GM23338 (cell line): ENCODE results near the gene SIGLEC9. TPM values are rescaled to one million over a fixed set of nuclear protein-coding genes. Genes with fewer than 3 reads are reported as not detected.
A peak's percentile ranks its signal among the peaks of the same experiment; 100 is the strongest.

Experiments
- ATAC-seq: fragments of 200-7000 bp; cut with Tn5 transposase; 3 replicates; pipeline ENCODE4 v1.9.1; 2020
- DNase-seq: peaks from one replicate; pipeline ENCODE4 v3.0.0-alpha.2; 2015; ENCODE audit warnings: low spot score
- H2AFZ ChIP-seq: fragments of 200-600 bp; sonication (generic); 2 replicates; pipeline ENCODE4 v1.8.0; 2016; ENCODE audit warnings: antibody characterized with exemption, mild to moderate bottlenecking, moderate library complexity
- H3F3A ChIP-seq: fragments of 200-600 bp; sonication (generic); replicated peaks from 2 replicates; pipeline ENCODE4 v1.8.0; 2017; ENCODE audit warnings: antibody characterized with exemption, mixed run types, low read depth
- H3K27ac ChIP-seq: fragments of 200-600 bp; sonication (generic); 2 replicates; pipeline ENCODE4 v1.6.1; 2016; ENCODE audit warnings: low read depth
- H3K27me3 ChIP-seq: fragments of 200-600 bp; sonication (generic); 2 replicates; pipeline ENCODE4 v1.8.0; 2016; ENCODE audit warnings: mild to moderate bottlenecking, mixed run types, moderate library complexity; ENCODE audit not compliant: insufficient read depth
- H3K36me3 ChIP-seq: fragments of 200-600 bp; sonication (generic); 2 replicates; pipeline ENCODE4 v1.8.0; 2016; ENCODE audit warnings: mild to moderate bottlenecking; ENCODE audit not compliant: insufficient read depth
- H3K4me1 ChIP-seq: fragments of 200-600 bp; sonication (generic); 2 replicates; pipeline ENCODE4 v1.8.0; 2016; ENCODE audit warnings: mild to moderate bottlenecking, moderate library complexity; ENCODE audit not compliant: insufficient read depth
- H3K4me2 ChIP-seq: fragments of 200-600 bp; sonication (generic); 2 replicates; pipeline ENCODE4 v1.7.1; 2017; ENCODE audit warnings: mixed run types
- H3K4me3 ChIP-seq: fragments of 200-600 bp; sonication (generic); 2 replicates; pipeline ENCODE4 v1.6.1; 2016; ENCODE audit warnings: mixed run types
- H3K79me2 ChIP-seq: fragments of 200-600 bp; sonication (generic); replicated peaks from 2 replicates; pipeline ENCODE4 v1.8.0; 2017; ENCODE audit warnings: mild to moderate bottlenecking; ENCODE audit not compliant: insufficient read depth
- H3K9me2 ChIP-seq: fragments of 200-600 bp; sonication (generic); 2 replicates; pipeline ENCODE4 v1.8.0; 2017; ENCODE audit not compliant: insufficient read depth
- H4K20me1 ChIP-seq: fragments of 200-600 bp; sonication (generic); replicated peaks from 2 replicates; pipeline ENCODE4 v1.8.0; 2017; ENCODE audit warnings: mild to moderate bottlenecking; ENCODE audit not compliant: insufficient read depth
- H3K27ac Mint-ChIP-seq: 2 replicates; pipeline ENCODE4 v1.8.0; 2020; ENCODE audit warnings: inconsistent platforms, mild to moderate bottlenecking, moderate library complexity, mixed read lengths
- H3K27me3 Mint-ChIP-seq: 3 replicates; pipeline ENCODE4 v1.8.0; 2022; ENCODE audit warnings: low read depth, mild to moderate bottlenecking, moderate library complexity, mixed read lengths, inconsistent platforms; ENCODE audit not compliant: insufficient read depth, poor library complexity
- H3K36me3 Mint-ChIP-seq: 3 replicates; pipeline ENCODE4 v1.8.0; 2021; ENCODE audit warnings: low read depth, mild to moderate bottlenecking, inconsistent platforms, moderate library complexity, mixed read lengths
- H3K4me1 Mint-ChIP-seq: 3 replicates; pipeline ENCODE4 v1.8.0; 2020; ENCODE audit warnings: mild to moderate bottlenecking, inconsistent platforms, mixed read lengths
- H3K4me3 Mint-ChIP-seq: 3 replicates; pipeline ENCODE4 v1.8.0; 2021; ENCODE audit warnings: moderate library complexity, mild to moderate bottlenecking, inconsistent platforms, mixed read lengths
- H3K9me3 Mint-ChIP-seq: 3 replicates; pipeline ENCODE4 v1.8.0; 2020; ENCODE audit warnings: moderate library complexity, mild to moderate bottlenecking, inconsistent platforms, mixed read lengths
- CREB1 ChIP-seq: fragments of 250-450 bp; sonication (Bioruptor Pico); IDR thresholded peaks from 2 replicates; pipeline ENCODE4 v1.5.0; 2020; ENCODE audit warnings: low read depth, mild to moderate bottlenecking, moderate library complexity
- CTCF ChIP-seq, 2 experiments: fragments of 200-600 bp in 1 of 2; sonication (generic) in 1 of 2; conservative IDR thresholded peaks; 2 replicates each; pipeline versions ENCODE4 v1.5.1 to v1.6.1; 2016 to 2017; ENCODE audit warnings: antibody characterized with exemption in 2 of 2, low read depth in 2 of 2, mild to moderate bottlenecking in 2 of 2, moderate library complexity in 1 of 2
- EZH2 ChIP-seq: fragments of 200-600 bp; sonication (generic); IDR thresholded peaks from one replicate; pipeline ENCODE4 v1.8.0; 2017; ENCODE audit warnings: antibody characterized with exemption, mild to moderate bottlenecking, low read depth; ENCODE audit not compliant: unreplicated experiment
- EZH2phosphoT487 ChIP-seq: fragments of 200-600 bp; sonication (generic); IDR thresholded peaks from one replicate; pipeline ENCODE4 v1.8.1; 2018; ENCODE audit warnings: antibody characterized with exemption; ENCODE audit not compliant: unreplicated experiment
- STAT1 ChIP-seq: IDR thresholded peaks from one replicate; pipeline ENCODE4 v1.6.1; 2016; ENCODE audit warnings: antibody characterized with exemption; ENCODE audit not compliant: unreplicated experiment
- ZNF114 ChIP-seq: fragments of 250-450 bp; sonication (Bioruptor Pico); IDR thresholded peaks from 2 replicates; pipeline ENCODE4 v1.5.0; 2020; ENCODE audit warnings: mild to moderate bottlenecking, moderate library complexity
- polyA plus RNA-seq: library from polyadenylated mRNA; unstranded; fragments of >200 nt; fragmentation: Nextera tagmentation; extraction: Ambion mirVana; gene quantifications from 2 replicates; pipeline ENCODE4 v1.2.1, GENCODE V29; 2016
- total RNA-seq: library from RNA; depleted of rRNA; stranded (reverse); fragments of >200 nt; shearing (Covaris generic); gene quantifications from 2 replicates; pipeline ENCODE4 v1.2.3, GENCODE V29; 2014
- TF ChIP-seq, protein P1 (sequence below): IDR thresholded peaks from 2 replicates; pipeline ENCODE4 v1.6.1; 2016; ENCODE audit warnings: antibody characterized with exemption
- TF ChIP-seq, protein P2 (sequence below): fragments of 250-450 bp; sonication (Bioruptor Pico); IDR thresholded peaks from 2 replicates; pipeline ENCODE4 v1.5.0; 2020; ENCODE audit warnings: mild to moderate bottlenecking, moderate library complexity

Gene SIGLEC9
- total and polyA plus RNA-seq, 2 experiments from 2014 or later = not detected

DNA sequence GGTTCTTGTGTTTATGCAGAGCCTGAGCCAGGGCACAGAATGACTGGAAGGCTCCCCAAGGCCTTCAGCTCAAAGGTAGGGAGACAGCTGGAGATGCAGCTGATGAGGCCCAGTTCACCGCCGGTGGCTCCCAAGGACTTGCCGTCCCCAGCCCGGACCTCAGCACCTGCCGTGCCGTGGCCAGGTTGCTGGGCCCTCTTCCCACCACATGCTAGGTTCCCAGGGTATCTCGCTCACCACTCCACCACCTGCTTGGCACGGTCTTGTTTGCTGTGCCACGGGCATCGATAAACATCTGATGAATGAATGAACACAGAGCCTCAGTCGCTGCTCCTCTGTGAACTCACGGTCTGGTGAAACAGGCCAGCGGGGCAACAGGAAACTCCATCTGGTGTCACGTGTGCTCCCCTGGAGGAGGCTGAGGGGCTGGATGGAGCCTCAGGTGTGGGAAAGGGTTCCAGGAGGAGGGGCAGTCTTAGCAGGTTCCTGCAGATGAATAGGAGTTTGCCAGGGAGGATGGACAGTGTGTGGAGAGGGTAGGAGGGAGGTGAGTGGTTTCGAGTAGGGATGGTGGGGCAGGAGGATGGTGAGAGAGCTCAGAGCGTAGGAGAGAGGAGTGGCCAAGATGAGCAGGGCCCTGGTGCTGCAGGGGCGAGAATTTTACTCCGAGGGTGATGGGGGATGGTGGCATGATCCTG, 38.4 kb upstream of the SIGLEC9 start:
- H3K27ac Mint-ChIP-seq = no peak overlapping the region
- no peaks in the 10 kb centered on the region for H3K9me3 Mint-ChIP-seq
- DNase-seq = no peak

More for the DNA sequence above, 38.4 kb upstream of the SIGLEC9 start:
- Histone ChIP-seq H3K79me2 (no peaks in the 10 kb centered on the region), H3K27me3 (no peaks in the 10 kb centered on the region), H3K4me3 (no peak overlapping the region), H3K9me2 (no peaks in the 10 kb centered on the region), H4K20me1 (no peaks in the 10 kb centered on the region), H3K4me1 (no peaks in the 10 kb centered on the region), H3K36me3 (no peaks in the 10 kb centered on the region), H3K4me2 (no peak overlapping the region), H3F3A (no peaks in the 10 kb centered on the region), H3K27ac (no peak overlapping the region), H2AFZ (no peak overlapping the region)
- peak; percentile 31 for ATAC-seq
- Mint-ChIP-seq H3K4me3 (no peak overlapping the region), H3K27me3 (peaks cover 24% of the 10 kb centered on the region), H3K4me1 (peaks cover 23% of the 10 kb centered on the region), H3K36me3 (no peaks in the 10 kb centered on the region; the same call in 2 of the 3 replicates)
- TF ChIP-seq ZNF114 = no peak
- TF ChIP-seq EZH2phosphoT487 = no peak
- no peak for TF ChIP-seq EZH2
- TF ChIP-seq, protein P1, sequence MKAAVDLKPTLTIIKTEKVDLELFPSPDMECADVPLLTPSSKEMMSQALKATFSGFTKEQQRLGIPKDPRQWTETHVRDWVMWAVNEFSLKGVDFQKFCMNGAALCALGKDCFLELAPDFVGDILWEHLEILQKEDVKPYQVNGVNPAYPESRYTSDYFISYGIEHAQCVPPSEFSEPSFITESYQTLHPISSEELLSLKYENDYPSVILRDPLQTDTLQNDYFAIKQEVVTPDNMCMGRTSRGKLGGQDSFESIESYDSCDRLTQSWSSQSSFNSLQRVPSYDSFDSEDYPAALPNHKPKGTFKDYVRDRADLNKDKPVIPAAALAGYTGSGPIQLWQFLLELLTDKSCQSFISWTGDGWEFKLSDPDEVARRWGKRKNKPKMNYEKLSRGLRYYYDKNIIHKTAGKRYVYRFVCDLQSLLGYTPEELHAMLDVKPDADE = no peak
- TF ChIP-seq, protein P2, sequence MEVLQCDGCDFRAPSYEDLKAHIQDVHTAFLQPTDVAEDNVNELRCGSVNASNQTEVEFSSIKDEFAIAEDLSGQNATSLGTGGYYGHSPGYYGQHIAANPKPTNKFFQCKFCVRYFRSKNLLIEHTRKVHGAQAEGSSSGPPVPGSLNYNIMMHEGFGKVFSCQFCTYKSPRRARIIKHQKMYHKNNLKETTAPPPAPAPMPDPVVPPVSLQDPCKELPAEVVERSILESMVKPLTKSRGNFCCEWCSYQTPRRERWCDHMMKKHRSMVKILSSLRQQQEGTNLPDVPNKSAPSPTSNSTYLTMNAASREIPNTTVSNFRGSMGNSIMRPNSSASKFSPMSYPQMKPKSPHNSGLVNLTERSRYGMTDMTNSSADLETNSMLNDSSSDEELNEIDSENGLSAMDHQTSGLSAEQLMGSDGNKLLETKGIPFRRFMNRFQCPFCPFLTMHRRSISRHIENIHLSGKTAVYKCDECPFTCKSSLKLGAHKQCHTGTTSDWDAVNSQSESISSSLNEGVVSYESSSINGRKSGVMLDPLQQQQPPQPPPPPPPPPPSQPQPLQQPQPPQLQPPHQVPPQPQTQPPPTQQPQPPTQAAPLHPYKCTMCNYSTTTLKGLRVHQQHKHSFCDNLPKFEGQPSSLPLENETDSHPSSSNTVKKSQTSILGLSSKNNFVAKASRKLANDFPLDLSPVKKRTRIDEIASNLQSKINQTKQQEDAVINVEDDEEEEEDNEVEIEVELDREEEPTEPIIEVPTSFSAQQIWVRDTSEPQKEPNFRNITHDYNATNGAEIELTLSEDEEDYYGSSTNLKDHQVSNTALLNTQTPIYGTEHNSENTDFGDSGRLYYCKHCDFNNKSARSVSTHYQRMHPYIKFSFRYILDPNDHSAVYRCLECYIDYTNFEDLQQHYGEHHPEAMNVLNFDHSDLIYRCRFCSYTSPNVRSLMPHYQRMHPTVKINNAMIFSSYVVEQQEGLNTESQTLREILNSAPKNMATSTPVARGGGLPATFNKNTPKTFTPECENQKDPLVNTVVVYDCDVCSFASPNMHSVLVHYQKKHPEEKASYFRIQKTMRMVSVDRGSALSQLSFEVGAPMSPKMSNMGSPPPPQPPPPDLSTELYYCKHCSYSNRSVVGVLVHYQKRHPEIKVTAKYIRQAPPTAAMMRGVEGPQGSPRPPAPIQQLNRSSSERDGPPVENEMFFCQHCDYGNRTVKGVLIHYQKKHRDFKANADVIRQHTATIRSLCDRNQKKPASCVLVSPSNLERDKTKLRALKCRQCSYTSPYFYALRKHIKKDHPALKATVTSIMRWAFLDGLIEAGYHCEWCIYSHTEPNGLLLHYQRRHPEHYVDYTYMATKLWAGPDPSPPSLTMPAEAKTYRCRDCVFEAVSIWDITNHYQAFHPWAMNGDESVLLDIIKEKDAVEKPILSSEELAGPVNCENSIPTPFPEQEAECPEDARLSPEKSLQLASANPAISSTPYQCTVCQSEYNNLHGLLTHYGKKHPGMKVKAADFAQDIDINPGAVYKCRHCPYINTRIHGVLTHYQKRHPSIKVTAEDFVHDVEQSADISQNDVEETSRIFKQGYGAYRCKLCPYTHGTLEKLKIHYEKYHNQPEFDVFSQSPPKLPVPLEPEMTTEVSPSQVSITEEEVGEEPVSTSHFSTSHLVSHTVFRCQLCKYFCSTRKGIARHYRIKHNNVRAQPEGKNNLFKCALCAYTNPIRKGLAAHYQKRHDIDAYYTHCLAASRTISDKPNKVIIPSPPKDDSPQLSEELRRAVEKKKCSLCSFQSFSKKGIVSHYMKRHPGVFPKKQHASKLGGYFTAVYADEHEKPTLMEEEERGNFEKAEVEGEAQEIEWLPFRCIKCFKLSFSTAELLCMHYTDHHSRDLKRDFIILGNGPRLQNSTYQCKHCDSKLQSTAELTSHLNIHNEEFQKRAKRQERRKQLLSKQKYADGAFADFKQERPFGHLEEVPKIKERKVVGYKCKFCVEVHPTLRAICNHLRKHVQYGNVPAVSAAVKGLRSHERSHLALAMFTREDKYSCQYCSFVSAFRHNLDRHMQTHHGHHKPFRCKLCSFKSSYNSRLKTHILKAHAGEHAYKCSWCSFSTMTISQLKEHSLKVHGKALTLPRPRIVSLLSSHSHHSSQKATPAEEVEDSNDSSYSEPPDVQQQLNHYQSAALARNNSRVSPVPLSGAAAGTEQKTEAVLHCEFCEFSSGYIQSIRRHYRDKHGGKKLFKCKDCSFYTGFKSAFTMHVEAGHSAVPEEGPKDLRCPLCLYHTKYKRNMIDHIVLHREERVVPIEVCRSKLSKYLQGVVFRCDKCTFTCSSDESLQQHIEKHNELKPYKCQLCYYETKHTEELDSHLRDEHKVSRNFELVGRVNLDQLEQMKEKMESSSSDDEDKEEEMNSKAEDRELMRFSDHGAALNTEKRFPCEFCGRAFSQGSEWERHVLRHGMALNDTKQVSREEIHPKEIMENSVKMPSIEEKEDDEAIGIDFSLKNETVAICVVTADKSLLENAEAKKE (CRISPR knock-in tag) = no peak
- no peak for TF ChIP-seq CTCF (conservative IDR thresholded peaks at IDR 0.05; ENCODE audit: low read depth in 2 of 2)
- TF ChIP-seq CREB1 = no peak
- no peak for TF ChIP-seq STAT1
